CD4-positive, alpha-beta T cell treated with Interleukin-15 for 1 hour (primary cell): ENCODE results near the gene S100A10.
A peak's percentile ranks its signal among the peaks of the same experiment; 100 is the strongest.

Experiments
- DNase-seq: peaks from one replicate; pipeline ENCODE4 v3.0.0-alpha.2; 2020

S100A10 gene

DNA sequence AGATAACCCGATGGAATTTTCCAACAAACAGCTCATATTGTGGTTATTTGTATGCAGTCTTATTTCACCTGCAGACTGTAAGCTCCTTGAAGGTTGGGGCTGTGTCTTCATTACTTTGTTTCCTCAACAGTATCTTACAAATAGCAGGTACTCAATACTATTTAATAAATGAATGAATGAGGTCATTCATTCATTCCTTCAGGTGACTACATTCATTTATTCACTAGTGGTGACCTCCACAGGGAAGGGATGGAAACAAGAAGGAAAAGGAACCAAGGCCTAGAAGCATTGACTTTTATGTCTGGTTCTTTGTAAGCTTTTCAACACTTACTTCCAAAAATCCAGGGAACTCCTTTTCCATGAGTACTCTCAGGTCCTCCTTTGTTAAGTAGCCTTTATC is 7.9 kb downstream of the S100A10 start:
- no peak for DNase-seq

DNA sequence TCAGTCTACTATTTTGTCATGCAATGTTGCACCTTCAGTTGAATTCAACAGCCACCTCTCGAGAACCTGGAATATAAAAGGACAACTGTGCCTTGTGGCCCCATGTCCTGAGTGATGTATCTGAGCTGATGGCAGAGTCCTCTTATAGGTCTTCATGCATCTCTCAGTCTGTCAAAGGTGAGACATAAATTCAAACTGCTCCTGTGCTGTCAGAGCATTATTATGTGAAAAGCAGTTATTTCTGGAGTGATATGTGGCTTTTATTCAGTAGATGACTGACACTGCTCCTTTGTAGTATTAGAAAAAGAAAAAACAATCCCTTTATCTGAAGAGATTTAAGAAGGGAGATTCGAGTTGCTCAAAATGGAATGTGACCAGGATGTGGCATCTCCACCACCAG is 8.4 kb downstream of the S100A10 start:
- DNase-seq, result no peak

DNA sequence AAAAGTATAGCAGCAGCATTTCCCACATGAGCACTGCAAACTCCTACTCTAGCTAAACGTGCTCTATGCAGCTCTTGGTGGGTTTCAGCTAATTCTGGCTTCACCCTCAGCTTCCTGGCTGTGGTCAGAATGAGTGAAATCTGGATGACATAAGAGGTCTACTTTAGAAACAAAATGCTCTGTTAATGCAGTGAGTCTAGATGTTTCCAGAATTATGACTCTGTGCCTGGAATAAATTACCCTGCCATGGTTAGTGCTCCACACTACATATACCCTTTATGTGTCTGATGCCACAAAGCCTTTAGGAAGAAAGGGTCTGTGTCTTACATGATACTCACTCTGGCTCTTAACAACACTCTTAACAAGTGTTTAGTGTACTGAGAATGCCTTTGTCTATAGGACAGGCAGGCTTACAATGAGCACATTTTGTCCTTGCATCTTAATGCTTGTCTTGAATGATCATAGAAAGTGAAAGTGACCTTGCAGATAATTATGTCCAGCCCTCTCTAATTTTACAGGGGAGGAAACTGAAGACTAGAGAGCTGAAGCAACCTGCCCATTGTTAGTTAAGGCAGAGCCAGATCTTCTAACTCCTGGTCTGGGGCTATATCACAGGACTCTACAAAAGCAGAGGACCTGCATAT is 9.2 kb downstream of the S100A10 start:
- DNase-seq, result no peak

DNA sequence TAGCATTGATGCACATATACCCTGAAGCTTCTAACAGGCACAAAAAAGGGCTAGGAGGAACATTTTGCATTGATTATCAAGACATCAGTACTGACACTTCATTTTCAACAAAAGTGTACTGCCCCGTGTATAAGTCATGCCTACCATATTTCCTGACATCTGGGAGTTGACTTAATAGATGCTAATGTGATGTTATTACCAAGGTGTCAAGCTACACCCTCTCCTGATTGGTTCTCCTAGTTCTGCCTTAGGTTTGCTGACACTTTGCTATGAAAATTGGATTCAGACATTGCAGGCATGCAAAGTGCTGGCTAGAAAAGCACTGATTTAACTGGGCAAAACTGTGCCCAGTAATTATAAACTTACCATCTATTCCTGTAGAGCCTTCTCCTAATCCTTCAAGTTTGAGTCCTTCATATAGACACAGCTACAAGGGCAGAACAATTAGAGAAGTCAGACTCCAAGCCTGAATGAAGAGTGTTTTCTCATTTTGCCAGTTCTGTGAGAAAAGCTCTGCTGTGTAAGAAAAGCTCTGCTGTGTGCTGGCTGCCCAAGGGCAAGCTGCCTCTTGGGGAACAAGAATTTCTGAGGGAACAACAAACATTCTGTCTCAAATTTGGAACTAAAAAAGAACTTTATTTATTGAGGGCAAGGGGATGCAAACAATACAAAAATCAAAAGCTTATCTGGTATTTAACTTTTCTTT is 11.2 kb downstream of the S100A10 start:
- DNase-seq, result no peak

DNA sequence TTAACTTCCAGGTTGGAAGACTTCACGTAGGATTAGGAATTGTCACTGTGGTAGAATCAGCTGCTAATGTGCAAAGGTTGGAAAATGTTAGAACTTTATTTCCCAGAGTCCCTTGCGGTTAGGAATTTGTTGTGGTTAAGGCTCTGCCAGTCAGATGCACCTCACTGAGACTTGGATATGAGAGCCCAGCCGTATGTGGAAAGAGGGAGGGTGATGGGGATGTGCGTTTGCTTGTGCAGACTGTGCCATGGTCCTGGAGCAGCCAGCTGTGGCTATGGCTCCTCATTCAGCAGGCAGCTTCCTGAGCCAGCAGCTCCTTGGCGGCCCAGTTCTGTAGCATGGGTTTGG is 12.5 kb downstream of the S100A10 start:
- no peak for DNase-seq

DNA sequence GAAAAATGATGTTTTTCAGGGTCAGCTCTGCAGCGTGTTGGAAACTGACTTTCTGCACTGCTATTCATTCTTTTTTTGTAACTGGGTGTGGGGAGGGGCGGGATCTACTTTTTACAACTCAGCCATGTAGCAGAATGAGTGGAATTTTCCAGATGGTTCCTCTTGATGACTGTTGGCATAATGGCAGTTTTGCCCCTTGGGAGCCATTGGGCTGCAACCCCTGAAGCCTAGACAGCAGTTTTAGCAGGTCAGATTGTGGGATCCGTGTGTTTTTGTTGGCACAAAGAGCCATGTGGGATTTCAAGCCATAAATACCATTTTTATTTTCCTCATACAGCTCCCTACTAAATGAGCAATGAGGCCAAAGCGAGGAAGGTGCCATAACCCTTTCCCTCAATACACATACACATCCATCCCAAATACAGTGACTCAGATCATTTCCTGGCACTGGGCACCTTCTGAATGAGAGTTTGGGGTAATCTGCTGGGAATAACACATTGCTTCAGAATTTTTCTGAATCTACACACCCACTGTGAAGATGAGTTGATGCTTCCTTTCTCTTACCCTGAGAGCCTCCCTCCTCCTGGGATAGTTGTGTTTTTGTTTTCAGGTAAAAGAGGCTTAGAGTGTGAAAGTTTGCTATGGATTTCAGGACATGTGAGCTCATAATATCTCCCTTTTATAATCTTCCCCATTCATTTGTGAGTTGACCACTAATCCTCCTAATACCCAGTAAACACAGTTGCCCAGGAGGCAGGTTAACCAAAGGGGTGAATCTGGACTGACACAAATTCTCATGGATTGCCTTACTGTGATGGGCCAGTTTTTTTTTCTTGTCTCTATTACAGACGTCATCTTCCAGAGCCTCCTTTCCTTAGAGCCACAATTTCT is 13.1 kb downstream of the S100A10 start:
- DNase-seq, result no peak

DNA sequence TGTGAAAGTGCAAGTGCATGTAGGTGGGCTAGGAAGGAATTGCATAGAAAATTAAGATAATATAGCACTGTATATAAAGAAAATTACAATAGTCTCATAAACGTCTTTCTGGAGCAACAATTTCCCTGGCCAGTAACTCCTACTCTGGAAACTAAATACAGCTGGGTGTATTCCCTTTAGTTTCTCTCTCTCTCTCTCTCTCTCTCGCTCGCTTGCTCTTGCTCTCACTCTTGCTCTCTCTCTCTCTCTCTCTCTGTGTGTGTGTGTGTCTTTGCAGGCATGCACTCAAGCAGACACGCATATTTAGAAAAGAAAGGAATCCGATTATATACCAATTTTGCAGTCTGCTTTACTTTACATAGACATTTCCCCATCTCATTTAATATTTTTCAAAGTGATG is 14.7 kb downstream of the S100A10 start:
- DNase-seq, result no peak

DNA sequence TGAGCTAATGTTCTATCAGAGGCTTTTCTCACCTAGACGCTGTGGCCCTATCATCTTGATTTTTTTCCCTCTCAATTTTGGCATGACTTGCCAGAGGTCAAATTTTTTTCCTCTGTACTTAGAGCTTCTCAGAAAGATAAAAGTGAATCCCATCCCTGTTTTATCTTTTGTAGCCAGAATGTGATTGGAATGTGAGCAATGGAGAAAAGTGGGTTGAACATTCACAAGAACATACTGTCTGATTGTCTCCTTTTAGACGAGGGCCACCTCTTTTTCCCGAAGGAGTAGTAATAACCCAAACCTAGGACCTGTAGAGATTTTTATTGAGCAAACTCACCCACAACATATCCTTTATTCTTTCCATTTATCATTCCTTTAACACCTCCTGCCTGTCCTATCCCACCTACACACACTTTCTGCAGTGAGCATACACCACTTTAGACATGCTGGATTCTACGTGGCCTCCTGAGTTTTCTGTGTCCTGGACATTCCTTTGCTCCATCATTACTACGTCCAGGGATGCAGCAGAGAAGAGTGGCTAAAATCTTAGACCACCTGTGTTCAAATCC is 15.9 kb downstream of the S100A10 start:
- DNase-seq, result no peak

DNA sequence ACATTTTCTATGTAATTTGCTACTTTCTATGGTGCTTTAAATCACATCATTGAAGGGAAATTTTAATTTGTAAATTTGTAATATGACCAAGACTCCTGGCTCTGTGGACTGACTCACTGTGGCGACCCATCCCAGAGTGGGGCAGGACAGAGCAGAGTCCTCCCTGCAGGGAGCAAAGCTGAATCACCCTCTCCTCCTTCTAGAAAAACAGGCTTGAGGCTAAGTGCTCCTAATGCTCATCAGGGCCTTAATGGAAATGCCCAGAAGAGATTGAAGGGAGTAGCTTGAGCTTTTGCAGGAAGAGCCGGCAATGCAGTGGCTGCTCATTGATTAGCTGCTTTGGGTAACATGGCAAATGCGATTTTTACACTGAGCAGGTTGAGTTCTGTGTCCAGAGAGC is 16.8 kb downstream of the S100A10 start:
- no peak for DNase-seq

DNA sequence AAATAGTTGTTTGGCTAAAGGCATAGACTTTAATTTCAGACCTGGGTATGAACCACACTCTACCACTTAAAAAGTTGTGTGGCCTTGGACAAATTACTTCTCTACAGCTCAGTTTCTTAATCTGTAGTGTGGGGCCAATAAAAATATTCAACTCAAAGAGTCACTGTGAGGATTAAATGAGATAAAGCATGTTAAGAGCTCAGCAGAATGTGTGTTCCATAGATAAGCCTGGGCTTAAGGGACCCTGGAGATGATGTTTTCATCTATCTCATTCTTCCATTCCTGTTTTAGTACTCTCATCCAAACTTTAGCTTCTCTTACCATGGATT is 17.7 kb downstream of the S100A10 start:
- no peak for DNase-seq

DNA sequence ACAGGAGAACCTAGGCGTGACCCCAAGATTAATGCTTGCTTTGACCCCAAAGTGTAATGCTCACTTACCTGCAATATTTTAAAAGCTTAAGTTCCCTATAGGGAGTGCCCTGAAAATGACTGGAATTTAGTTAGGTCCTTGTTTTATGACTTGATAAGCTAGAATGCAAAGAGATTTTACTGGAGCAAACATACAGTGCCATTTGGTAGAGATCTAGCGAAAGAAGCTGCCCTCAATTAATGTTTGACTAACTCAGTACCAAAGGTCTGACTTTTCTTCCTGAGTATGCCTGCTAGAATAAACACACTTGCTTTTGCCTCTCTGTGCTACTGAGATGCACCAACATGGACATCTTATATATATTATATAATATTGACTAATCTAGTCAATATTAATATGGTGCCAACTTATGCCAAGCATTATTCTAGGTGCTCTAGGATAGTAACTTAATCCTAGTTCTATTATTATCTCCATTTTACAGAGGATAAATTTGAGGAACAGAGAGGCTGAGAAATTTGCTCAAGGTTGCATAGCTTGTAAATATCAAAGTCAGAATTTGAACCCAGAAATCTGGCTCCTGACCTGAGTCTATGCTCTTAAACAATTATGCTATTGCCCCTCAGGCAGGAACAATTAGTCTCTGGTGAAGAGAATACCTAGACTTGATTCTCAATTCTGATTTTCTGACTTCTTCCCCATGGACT is 18.2 kb downstream of the S100A10 start:
- no peak for DNase-seq

DNA sequence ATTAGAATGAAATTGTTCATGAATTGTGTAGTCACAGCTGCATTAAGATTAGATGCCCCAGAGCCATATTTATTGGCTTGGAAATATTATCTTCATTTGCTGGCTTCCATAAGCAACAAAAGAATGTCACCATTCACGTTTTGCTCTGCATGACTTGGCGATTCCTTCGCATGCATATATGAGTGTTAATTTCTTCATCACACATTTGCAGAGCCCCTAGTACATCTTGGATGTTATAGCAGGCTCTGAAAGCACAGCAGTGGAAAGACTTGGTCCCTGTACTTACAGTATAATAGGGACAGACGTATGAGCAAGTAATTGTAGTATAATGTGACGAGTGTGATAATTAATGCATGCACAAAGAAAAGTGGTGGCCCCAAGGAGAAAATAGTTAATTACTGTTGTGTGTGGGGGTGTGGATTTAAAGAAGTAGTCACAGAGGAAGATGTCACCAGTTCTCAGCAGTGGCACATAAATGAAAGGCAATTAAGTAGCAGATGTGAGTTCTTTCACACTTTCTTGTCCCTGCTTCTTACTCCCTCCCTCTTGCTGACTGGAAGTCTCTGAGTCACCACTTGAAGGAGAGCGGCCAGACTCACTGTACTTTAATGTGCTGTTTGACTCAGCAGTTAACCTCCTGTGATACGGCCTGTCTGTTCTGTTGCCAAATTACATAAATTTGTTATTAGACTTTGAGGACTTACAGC is 21.0 kb downstream of the S100A10 start:
- DNase-seq, result peak; percentile 50

DNA sequence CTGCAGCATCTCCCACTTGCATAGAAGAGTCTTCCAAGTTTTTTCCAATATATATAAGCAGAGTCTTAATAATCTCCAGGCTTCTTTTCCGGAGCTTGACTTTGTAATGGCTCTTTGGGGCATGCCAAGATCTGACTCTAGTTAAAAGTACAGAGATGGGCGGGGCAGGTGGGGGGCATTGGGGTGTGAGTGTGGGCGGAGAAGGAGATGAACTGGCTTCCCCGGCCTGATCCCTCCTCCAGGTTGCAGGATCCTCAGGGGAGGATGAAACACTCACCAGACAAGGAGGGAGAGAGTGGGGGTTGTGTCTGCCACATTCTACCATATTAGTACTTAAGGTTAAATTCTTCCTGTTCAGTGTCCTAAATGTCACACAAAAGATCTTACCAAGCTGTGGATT is 23.0 kb downstream of the S100A10 start:
- no peak for DNase-seq

DNA sequence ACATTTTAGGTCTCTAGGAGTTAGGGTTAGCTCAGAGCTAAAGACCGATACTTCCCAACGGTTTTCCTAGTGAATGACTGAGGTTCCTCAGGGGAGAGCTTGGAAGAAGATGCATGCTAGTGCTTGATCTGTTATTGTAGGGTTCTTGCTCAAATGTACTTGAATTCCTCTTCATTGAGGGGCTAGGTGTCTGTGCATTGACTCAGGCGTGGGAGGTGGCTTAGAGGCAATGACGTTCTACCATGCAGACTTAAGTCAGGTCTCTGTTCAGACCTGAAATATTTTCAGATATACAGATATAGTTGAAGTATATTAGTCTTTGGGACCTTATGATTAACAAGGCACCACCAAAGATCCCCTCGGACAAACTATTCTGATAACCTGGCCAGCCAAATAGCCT is 23.5 kb downstream of the S100A10 start:
- DNase-seq, result no peak

DNA sequence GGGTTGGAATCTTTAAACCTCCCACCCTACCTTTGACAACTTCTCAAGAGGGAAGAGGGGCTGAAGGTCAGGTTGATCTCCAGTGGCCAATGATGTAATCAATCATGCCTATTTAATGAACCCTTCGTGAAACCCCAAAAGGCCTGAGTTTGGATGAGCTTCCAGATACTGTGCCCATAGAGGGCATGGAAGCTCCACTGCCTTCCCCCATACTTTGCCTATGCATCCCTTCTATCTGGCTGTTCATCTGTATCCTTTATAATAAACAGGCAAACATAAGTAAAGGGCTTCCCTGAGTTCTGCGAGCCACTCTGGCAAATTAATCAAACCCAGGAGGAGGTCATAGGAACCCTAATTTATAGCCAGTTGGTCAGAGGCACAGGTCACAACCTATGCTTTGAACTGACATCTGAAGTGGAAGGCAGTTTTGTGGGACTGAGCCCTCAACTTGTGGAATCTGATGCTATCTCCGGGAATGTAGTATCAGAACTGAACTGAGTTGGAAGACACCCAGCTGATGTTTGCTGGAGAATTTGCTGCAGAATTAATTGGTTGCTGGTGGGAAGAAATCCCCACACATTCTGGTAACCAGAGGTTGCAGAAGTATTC is 24.8 kb downstream of the S100A10 start:
- DNase-seq, result no peak

DNA sequence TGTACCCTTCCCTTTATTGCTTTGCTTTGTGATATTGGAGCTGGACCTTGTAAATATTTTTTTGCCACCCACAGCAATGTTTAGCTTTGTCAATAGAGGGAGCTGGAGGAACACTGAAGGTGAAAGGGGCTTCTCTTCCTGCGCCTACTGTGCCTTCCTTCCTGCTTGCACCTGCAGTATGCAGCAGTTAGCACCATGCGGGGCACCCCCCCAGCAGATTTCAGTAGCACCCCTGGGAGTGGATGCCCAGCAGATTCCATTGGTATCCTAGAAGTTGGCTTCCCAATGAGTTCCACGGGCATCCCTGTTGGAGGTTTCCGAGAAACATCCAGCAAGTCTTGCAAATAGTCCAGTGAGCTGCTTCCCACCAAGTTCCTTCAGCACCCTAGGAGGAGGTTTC is 25.6 kb downstream of the S100A10 start:
- DNase-seq, result peak; percentile 60

DNA sequence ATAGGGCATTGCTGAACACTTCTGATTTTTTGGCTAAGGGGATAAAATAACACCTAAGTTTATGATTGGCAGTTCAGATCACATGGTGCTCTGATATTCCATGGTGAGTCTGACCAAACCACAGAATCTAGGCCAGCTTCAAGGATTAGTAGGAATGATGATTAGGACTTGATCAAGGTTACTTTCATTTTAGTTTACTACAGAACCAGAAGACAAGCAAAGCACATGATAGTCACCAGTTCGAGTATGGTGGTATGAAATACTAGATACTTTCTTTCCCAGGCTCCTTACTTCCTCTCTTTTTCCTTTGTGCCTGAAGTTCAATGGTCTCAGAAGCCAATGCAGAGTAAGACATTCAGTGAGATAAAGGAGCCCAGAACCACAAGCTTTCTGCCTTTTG is 26.6 kb downstream of the S100A10 start:
- DNase-seq, result no peak

DNA sequence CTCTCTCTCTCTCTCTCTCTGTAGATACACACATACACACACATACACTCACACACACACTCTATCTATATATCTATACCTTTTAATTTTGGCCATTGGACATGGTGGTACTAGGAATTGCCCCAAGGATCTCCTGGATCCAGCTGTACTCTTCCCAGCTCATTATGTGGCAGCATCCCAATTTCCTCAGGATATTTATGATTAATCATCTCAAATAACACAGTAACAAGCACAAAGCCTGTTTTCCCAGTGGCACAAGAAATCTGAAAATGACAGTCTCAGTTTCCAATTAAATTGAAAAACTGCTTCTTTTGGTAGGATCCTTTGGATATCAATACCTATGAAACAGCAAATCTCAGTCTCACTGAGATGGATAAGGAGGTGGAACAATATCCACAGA is 27.6 kb downstream of the S100A10 start:
- DNase-seq, result no peak

DNA sequence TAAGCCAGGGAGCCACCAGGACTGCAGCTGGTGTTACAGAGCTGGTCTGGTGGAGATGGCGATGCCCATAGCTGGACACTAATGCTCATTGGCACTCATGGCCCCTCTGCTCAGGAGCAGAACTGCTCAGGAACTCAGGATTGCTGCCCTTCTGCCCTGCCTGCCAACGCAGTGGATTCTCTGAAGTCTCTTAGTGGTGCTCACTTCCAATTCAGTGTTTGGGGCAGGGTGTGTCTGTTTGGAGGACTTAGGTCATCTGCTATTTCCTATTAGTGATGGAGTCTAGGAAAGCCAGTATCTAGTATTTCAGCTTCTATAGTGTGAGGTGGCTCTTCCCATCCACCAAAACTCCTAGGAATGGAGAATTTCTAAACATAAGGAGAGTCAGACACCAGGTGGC is 29.1 kb downstream of the S100A10 start:
- DNase-seq, result no peak

DNA sequence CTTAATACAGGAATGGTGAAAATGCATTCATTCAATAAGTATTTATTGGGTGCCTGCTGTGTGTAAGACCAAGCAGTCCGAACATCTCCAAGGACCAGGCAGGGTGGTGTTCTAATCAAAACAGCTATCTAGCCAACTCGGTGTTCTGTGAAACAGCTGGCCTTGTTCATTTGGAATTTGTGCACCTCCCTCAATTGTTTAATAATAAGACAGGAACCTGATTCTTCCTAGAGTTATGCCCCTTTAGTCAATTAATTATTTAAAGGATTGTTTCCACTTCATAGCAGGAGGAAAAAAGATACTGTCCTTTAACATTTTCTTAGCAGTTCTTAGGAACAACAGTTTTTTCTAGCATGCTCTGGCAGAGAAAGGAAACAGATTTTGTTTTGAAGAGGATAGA is 30.4 kb downstream of the S100A10 start:
- no peak for DNase-seq

DNA sequence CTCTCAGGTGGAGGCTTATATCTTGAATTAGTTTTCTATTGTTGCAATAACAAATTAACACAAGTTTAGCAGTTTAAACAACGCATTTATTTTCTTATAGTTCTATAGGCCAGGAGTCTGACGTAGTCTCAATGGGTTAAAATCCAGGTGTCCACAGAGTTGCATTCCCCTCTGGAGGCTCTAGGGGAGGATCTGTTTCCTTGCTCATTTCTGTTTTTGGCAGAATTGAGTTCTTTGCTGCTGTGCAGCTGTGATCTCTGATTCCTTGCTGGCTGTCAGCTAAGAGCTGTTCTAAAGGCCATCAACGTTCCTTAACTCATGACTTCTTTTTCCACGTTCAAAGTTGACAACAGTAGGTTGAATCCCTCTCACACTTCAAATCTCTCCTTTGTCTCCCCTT is 31.8 kb downstream of the S100A10 start:
- no peak for DNase-seq
